Measurements from ENCODE around the gene CSF1. TPM values are rescaled to one million over a fixed set of nuclear protein-coding genes. Genes with fewer than 3 reads are reported as not detected.
"Not testable (repeated sequence)": the region's sequence is repeated elsewhere in the genome, so short reads cannot be mapped to it uniquely, and the experiment has no call there.

Gene CSF1, protein sequence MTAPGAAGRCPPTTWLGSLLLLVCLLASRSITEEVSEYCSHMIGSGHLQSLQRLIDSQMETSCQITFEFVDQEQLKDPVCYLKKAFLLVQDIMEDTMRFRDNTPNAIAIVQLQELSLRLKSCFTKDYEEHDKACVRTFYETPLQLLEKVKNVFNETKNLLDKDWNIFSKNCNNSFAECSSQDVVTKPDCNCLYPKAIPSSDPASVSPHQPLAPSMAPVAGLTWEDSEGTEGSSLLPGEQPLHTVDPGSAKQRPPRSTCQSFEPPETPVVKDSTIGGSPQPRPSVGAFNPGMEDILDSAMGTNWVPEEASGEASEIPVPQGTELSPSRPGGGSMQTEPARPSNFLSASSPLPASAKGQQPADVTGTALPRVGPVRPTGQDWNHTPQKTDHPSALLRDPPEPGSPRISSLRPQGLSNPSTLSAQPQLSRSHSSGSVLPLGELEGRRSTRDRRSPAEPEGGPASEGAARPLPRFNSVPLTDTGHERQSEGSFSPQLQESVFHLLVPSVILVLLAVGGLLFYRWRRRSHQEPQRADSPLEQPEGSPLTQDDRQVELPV
- total RNA-seq (2014; rRNA removed; shearing (Covaris generic)) (60.0 and 87.0 TPM in 2 replicates), polyA plus RNA-seq (2016; fragmentation: Nextera tagmentation; extraction: Ambion mirVana) (65.3 and 67.9 TPM in 2 replicates)

DNA sequence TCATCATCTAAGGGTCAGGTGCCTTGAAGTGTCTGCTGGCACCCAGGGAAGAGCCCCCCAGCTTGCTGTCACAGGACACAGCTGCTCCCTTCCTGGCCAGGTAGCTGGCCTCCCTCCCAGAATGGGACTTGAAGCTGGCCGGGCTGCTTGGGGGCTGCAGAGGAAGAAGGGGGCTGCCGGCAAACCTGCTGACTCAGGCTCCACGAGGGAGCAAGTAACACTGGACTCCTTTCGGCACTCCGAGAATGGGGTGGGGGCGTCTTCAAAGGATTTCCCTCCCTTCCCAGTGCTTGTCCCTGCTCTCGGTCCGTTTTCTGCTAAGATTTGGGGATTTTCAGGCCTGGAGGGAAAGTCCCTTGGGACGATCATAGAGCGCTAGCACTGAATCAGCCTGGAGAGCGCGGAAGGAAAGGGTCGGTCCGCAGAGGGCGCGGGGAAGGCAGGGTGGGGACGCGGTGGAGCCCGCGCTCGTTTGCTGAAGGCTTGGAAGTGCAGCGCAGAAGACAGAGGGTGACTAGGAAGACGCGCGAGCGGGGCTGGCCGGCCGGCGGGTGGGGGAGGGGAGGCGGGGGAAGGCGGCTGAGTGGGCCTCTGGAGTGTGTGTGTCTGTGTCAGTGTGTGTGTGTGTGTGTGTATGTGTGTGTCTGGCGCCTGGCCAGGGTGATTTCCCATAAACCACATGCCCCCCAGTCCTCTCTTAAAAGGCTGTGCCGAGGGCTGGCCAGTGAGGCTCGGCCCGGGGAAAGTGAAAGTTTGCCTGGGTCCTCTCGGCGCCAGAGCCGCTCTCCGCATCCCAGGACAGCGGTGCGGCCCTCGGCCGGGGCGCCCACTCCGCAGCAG is at the start of gene CSF1:
Gene CSF1 (plus strand): TSS at position 727 of the 840 bp plus-strand sequence. CDS start 175 bp downstream, outside the sequence.
- Histone ChIP-seq H3K27me3 (replicated peaks; ENCODE audit: insufficient read depth) (no peaks in the 10 kb centered on the region), H3K4me1 (ENCODE audit: insufficient read depth) (peaks cover 31% of the 10 kb centered on the region), H3K9ac (peak within 1 kb of the TSS; percentile 89), H4K20me1 (ENCODE audit: insufficient read depth) (no peaks in the 10 kb centered on the region), H3K4me3 (peak within 1 kb of the TSS; percentile 92), H3K27ac (peak within 1 kb of the TSS; percentile 75), H3K9me2 (ENCODE audit: insufficient read depth) (no peaks in the 10 kb centered on the region), H3K79me2 (ENCODE audit: insufficient read depth) (peaks cover 40% of the 10 kb centered on the region), H3F3A (ENCODE audit: insufficient read depth) (peaks cover 21% of the 10 kb centered on the region; the same call in 1 of the 2 replicates), H3K9me3 (ENCODE audit: low read depth) (no peaks in the 10 kb centered on the region), H3K36me3 (ENCODE audit: low read depth) (no peaks in the 10 kb centered on the region), H3K4me2 (ENCODE audit: unreplicated experiment) (peak within 1 kb of the TSS; percentile 95), H2AFZ (peak within 1 kb of the TSS; percentile 81)
- no peak for TF ChIP-seq EZH2phosphoT487 (IDR thresholded peaks at IDR 0.05; ENCODE audit: insufficient read depth, low read depth)
- TF ChIP-seq EZH2 (IDR thresholded peaks at IDR 0.05; ENCODE audit: insufficient read depth, poor library complexity, severe bottlenecking), result no peak
- peak; percentile 89 for DNase-seq
- 1 to 3% methylated on average over 33 to 45 of the region's 45 CpGs for WGBS, 2 experiments (ENCODE audit: low coverage in 1 of 2, low lambda C conversion rate in 2 of 2, missing lambda C conversion rate in 2 of 2)
- in situ Hi-C loops (cut with MboI), result no loop called here

DNA sequence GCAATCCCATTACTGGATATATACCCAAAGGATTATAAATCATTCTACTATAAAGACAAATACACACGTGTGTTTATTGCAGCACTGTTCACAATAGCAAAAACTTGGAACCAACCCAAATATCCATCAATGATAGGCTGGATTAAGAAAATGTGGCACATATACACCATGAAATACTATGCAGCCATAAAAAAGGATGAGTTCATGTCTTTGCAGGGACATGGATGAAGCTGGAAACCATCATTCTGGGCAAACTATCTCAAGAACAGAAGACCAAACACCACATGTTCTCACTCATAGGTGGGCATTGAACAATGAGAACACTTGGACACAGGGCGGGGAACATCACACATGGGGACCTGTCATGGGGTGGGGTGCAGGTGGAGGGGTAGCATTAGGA is 49.0 kb upstream of the CSF1 start:
- H3K27ac ChIP-seq; H3K9me3 ChIP-seq (ENCODE audit: low read depth); H2AFZ ChIP-seq; H3K27me3 ChIP-seq (replicated peaks; ENCODE audit: insufficient read depth); H3K4me3 ChIP-seq; H4K20me1 ChIP-seq (ENCODE audit: insufficient read depth); H3K79me2 ChIP-seq (ENCODE audit: insufficient read depth); DNase-seq; H3K9ac ChIP-seq; H3K4me2 ChIP-seq (ENCODE audit: unreplicated experiment); in situ Hi-C loops (cut with MboI); H3K9me2 ChIP-seq (ENCODE audit: insufficient read depth); H3K36me3 ChIP-seq (ENCODE audit: low read depth): not testable (repeated sequence)
- H3F3A ChIP-seq (ENCODE audit: insufficient read depth), result peaks cover 25% of the 10 kb centered on the region
- WGBS, 2 experiments (ENCODE audit: low coverage in 1 of 2, low lambda C conversion rate in 2 of 2, missing lambda C conversion rate in 2 of 2), result 67 to 82% methylated on average over 2 of the region's 2 CpGs
- peaks cover 27% of the 10 kb centered on the region for H3K4me1 ChIP-seq (ENCODE audit: insufficient read depth)

DNA sequence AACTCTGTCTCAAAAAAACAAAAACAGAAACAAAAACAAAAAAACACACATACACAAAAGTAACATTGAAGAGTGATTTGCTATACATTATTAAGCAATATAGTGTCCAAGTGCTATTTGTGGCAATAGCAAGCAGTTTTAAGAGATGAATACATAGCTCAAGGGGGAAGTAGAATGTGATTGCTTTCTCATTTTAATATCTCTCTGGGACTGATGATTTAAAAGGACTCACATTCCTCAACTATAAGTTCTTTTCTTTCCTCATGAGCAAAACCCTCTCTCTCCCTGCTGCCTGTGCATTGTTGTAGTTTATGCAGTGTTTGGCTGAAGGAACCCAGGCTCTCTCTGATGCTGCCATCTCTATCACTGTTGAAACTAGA is 47.0 kb upstream of the CSF1 start:
- Histone ChIP-seq H3K27ac (peak overlapping the region; percentile 62), H3K4me3 (peak overlapping the region; percentile 23), H3K36me3 (ENCODE audit: low read depth) (no peaks in the 10 kb centered on the region)

DNA sequence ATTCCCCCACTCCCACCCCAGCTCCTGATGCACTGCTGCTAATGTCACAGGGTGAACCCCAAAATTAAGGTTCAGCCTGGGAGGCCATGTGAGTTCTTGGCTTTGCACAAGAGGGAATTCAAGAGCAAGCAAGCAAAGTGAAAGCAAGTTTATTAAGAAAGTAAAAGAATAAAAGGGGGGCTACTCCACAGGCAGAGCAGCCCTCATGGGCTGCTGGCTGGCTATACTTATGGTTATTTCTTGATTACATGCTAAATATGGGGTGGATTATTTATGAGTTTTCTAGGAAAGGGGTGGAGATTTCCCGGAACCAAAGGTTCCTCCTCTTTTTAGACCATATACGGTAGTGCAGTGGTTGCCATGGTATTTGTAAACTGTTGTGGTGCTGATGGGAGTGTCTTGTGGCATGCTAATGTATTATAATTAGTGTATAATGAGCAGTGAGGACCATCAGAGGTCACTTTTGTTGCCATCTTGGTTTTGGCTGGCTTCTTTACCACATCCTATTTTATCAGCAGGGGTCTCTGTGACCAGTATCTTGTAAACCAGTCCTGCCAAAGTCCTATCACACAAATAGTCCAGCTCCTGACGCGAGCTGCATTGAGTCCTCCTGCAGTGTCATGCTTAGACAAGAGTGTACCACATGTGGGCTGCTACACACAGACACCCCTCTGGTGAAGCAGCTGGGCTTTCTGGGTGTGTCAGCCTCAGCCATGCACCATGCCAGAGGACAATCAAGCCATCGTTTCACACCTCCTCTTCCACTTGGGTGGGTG is 46.4 kb upstream of the CSF1 start:
- Histone ChIP-seq H4K20me1 (ENCODE audit: insufficient read depth) (no peaks in the 10 kb centered on the region), H3K27ac (peak overlapping the region; percentile 62), H3K27me3 (replicated peaks; ENCODE audit: insufficient read depth) (no peaks in the 10 kb centered on the region), H3K4me2 (ENCODE audit: unreplicated experiment) (peak overlapping the region; percentile 65), H3K9me3 (ENCODE audit: low read depth) (no peaks in the 10 kb centered on the region), H2AFZ (peak overlapping the region; percentile 37), H3K4me1 (ENCODE audit: insufficient read depth) (peaks cover 27% of the 10 kb centered on the region), H3K36me3 (ENCODE audit: low read depth) (no peaks in the 10 kb centered on the region), H3K4me3 (peak overlapping the region; percentile 23), H3K79me2 (ENCODE audit: insufficient read depth) (no peaks in the 10 kb centered on the region), H3K9ac (peak overlapping the region; percentile 36; the same call in 1 of the 2 replicates), H3F3A (ENCODE audit: insufficient read depth) (peaks cover 25% of the 10 kb centered on the region), H3K9me2 (ENCODE audit: insufficient read depth) (no peaks in the 10 kb centered on the region)
- in situ Hi-C loops (cut with MboI), result no loop called here
- WGBS, 2 experiments (ENCODE audit: low coverage in 1 of 2, low lambda C conversion rate in 2 of 2, missing lambda C conversion rate in 2 of 2), result 16 to 20% methylated on average over 5 of the region's 5 CpGs
- DNase-seq, result peak; percentile 61
- TF ChIP-seq EZH2phosphoT487 (IDR thresholded peaks at IDR 0.05; ENCODE audit: insufficient read depth, low read depth) (no peak), EZH2 (IDR thresholded peaks at IDR 0.05; ENCODE audit: insufficient read depth, poor library complexity, severe bottlenecking) (no peak)

More for the DNA sequence above, 47.0 kb upstream of the CSF1 start:
- no peaks in the 10 kb centered on the region for H3K27me3 ChIP-seq (replicated peaks; ENCODE audit: insufficient read depth)
- H3K4me1 ChIP-seq (ENCODE audit: insufficient read depth), result peaks cover 27% of the 10 kb centered on the region
- H3K9me3 ChIP-seq (ENCODE audit: low read depth), result no peaks in the 10 kb centered on the region
- no peaks in the 10 kb centered on the region for H4K20me1 ChIP-seq (ENCODE audit: insufficient read depth)
- peaks cover 25% of the 10 kb centered on the region for H3F3A ChIP-seq (ENCODE audit: insufficient read depth)
- DNase-seq, result peak; percentile 43
- in situ Hi-C loops (cut with MboI), result no loop called here
- no peaks in the 10 kb centered on the region for H3K79me2 ChIP-seq (ENCODE audit: insufficient read depth)
- H3K9ac ChIP-seq, result peak overlapping the region; percentile 36; the same call in 1 of the 2 replicates
- TF ChIP-seq EZH2phosphoT487 (IDR thresholded peaks at IDR 0.05; ENCODE audit: insufficient read depth, low read depth) (no peak), EZH2 (IDR thresholded peaks at IDR 0.05; ENCODE audit: insufficient read depth, poor library complexity, severe bottlenecking) (no peak)
- H3K9me2 ChIP-seq (ENCODE audit: insufficient read depth), result no peaks in the 10 kb centered on the region
- H3K4me2 ChIP-seq (ENCODE audit: unreplicated experiment), result peak overlapping the region; percentile 65
- peak overlapping the region; percentile 37 for H2AFZ ChIP-seq

Data from GM23248 (cell line).